Mononuclear cell (primary cell): ENCODE results near the gene BOK. TPM values are rescaled to one million over a fixed set of nuclear protein-coding genes. Genes with fewer than 3 reads are reported as not detected.

Experiments used
- H3K27me3 ChIP-seq: 2 replicates; pipeline ENCODE4 v1.6.0; 2011; ENCODE audit warnings: low read length, control low read depth; ENCODE audit not compliant: insufficient read depth
- H3K4me1 ChIP-seq: 2 replicates; pipeline ENCODE4 v1.5.1; 2011; ENCODE audit warnings: mild to moderate bottlenecking, low read length, control low read depth; ENCODE audit not compliant: insufficient read depth
- H3K4me3 ChIP-seq: 2 replicates; pipeline ENCODE4 v1.5.1; 2011; ENCODE audit warnings: mild to moderate bottlenecking, low read length, moderate library complexity
- H3K9me3 ChIP-seq: 2 replicates; pipeline ENCODE4 v1.5.1; 2011; ENCODE audit warnings: low read depth, mild to moderate bottlenecking, control low read depth, low read length
- total RNA-seq: library from RNA; depleted of rRNA; stranded (reverse); fragments of >200 nt; gene quantifications from one replicate; pipeline ENCODE4 v1.2.3, GENCODE V29; 2012

The BOK gene
- total RNA-seq, 1 donor = 0.52 TPM

DNA sequence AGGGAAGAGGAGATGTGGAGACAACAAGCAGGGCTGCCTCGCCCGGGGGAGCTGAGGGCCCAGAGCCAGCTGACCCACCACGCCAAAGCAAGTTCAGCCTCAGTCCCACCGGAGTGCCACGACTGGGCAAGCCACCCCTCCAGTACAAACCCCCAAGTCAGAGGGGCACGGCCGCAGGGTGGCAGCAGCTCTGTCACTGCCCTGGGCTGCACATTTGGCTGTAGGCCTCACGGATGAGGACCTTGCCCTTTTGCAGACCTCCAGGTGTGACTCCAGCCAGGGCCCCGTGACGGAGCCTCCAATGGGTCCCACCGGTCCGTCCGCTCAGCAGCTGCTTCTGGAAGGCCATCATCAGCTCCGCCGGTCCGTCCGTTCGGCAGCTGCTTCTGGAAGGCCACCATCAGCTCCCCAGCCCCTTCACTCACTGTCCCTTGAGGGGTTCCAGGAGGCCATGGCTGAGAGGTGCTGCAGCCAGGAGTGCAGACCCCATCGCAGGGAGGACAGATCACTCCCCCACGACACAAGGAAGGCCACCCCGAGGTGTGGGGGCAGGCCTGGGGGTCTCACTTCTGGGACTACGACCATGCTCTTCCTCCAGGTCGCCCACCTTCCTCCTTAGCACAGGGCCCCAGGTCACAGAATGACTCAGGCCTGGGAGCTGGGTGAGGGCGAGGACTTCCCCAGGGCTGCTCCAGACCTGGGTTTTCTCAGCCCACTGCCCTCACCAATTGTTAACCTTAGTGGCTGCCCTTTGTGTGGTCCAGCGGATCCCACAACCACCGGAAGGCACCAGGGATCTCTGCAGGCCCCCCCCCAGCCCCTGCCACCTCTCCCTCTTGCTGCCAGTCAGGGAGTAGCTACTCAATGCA, 25.6 kb upstream of the BOK start:
- no peak overlapping the region for H3K4me3 ChIP-seq
- no peaks in the 10 kb centered on the region for H3K27me3 ChIP-seq
- H3K4me1 ChIP-seq = no peaks in the 10 kb centered on the region
- H3K9me3 ChIP-seq = no peaks in the 10 kb centered on the region

DNA sequence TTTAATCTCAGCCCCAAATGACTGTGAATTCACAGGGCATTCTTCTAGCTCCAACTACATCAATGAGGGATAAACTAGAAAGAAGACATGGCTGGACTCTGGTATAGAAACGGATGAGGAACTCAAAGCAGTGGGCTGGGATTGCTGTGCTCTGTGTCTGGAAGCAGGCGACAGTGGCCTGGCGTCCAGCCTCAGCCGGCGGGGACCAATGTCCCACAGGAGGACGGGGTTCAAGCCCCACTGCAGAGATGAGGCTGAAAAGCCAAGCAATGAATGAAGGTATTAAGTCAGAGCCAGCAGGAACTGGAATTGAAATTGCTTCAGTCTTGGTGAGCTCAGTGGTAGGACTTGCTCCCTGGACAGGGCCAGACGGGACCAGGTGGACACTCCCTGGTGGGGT, 24.3 kb upstream of the BOK start:
- H3K4me3 ChIP-seq = no peak overlapping the region
- no peaks in the 10 kb centered on the region for H3K9me3 ChIP-seq
- H3K27me3 ChIP-seq = no peaks in the 10 kb centered on the region
- H3K4me1 ChIP-seq = no peaks in the 10 kb centered on the region

DNA sequence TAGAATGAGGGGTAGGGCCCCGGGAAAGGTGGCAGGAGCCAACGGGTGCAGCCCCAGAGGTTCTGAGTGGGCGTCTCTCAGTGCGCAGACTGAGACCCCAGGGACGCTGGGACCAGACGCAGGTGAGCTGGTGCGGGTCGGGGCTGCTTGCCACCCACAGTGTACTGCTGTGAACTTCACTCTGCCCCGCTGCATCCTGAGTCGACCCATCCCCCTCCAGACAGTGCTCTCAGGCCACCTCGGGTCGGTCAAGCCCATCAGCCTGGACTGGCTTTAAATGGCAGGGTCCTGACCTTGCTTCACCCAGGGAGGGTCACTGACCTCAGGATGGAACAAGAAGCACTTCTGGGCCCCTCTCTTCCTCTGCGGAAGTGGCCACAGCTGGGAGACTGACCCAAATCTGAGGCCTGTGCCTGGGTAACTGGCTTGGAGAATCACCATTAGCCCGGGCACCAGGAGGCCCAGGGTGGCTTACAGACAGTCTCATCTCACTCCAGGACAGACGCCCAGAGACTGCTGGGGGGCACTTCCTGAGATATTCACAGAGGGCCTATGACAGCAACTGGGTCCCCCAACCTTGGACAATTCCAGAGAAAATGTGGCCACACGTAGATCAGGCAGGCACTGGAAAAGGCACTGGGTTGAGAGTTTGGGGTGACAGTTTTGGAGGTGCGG, 23.7 kb upstream of the BOK start:
- no peaks in the 10 kb centered on the region for H3K4me1 ChIP-seq
- H3K27me3 ChIP-seq = no peaks in the 10 kb centered on the region
- H3K9me3 ChIP-seq = no peaks in the 10 kb centered on the region
- no peak overlapping the region for H3K4me3 ChIP-seq

DNA sequence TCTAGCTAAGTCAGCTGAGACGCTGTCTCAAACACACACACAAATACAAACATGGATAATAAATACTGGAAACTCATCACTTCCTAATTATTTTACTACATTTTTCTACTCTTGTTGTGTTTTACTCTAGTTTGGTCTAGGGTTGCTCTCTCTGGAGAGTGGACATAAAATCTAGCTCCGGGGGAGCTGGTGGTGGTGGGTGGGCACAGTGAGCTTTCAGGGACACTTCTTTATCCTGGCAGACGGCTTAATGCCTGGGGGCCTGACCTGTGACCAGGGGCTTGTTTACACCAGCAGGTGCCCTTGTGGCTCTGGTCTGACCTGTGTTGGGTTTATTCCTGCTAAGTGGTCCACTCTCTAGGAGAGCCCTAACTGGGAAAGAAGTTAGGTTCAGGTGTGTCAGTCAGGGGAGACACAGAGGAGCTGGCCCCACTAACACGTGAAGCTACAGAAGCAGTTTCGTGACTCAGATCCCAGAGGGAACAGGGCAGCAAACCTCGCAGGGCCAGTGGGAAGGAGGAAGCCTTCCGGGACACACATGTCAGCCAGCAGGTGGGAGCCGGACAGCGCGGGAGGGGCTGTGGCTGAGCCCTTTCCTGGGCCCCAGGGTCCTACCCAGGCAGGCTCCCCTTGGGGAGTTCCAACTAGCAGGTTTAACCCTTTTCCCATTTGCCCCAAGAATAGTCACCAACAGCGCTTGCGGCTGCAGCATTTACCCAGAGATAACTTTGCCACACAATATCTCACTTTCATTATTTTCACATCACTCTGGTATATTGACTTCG, 22.5 kb upstream of the BOK start:
- H3K4me1 ChIP-seq = peaks cover 5% of the 10 kb centered on the region
- H3K4me3 ChIP-seq = no peak overlapping the region
- peaks cover 4% of the 10 kb centered on the region for H3K27me3 ChIP-seq
- no peaks in the 10 kb centered on the region for H3K9me3 ChIP-seq

DNA sequence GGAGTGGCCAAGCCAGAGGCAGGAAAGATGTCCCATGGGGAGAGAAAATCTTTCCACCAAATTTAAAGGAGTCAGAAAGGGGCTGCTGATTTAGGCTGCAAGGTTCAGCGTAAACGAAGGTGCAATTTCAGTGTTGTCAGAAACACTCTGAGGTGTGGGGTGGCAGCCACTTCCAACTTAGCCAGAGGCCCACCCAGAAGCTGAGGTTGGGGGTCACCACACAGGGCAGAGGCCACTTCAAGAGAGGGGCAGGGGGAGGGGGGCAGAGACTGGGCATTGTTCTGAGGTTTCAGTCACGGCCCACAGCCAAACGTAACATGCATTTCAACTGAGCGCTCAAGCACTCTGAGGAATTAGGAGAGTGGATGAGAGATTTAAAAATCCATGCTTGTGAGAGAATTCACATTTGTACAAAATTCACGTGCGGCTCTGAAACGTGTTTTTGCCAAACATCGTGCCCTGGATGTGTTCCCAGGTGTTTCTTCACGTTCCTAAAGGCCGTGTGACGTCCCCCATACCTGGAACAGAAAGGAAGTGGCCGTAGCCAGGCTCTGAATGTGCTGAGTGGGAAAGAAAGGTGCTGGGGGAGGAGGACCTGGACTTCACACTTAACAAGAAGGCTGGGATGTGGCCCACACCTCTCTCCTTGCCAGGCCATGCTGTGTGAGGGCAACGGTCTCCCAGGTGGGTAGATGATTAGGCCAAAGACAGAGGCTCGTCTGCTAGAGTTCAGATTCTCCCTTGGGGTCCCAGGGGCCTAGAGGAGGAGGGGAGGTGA, 19.5 kb upstream of the BOK start:
- Histone ChIP-seq H3K9me3 (no peaks in the 10 kb centered on the region), H3K4me3 (no peak overlapping the region), H3K27me3 (peaks cover 18% of the 10 kb centered on the region)

DNA sequence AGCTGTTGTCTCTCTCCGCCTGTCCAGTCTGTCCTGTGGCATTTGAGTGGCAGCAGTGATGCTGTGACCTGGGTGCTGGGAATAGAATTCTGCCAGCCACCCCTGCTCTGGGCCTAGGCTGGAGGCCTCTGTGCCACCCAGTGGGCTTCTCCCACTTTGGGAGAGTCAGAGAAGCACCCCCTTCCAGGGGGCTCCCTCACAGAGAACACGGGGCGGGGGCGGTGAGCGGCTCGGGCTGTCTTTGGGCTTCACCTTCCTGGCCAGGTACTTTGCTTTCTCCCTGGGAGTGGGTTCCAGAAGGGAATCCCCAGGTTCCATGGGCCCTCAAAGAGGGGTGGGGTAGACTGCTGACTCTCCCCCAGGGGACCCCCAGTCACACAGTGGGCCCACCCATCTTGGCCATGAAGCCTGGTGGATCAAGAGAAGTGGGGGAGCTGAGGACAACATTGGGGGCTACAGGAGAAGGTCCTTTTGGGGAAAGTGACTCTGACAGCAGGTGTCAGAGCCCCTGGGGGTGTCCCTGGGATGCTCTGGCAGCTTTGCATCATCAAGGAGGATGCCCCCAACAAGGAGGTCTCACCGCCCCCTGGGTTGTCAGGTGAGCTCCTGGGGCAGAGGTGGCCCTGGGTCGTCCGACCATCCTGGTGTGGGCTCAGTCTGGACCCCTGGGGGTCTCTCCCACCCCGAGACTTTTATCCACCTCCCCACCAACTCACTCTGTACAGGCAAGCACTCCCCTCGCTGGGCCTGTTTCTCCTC, 18.8 kb upstream of the BOK start:
- H3K27me3 ChIP-seq = peaks cover 18% of the 10 kb centered on the region
- no peaks in the 10 kb centered on the region for H3K9me3 ChIP-seq
- peaks cover 5% of the 10 kb centered on the region for H3K4me1 ChIP-seq
- no peak overlapping the region for H3K4me3 ChIP-seq

More for the DNA sequence above, 19.5 kb upstream of the BOK start:
- peaks cover 5% of the 10 kb centered on the region for H3K4me1 ChIP-seq

DNA sequence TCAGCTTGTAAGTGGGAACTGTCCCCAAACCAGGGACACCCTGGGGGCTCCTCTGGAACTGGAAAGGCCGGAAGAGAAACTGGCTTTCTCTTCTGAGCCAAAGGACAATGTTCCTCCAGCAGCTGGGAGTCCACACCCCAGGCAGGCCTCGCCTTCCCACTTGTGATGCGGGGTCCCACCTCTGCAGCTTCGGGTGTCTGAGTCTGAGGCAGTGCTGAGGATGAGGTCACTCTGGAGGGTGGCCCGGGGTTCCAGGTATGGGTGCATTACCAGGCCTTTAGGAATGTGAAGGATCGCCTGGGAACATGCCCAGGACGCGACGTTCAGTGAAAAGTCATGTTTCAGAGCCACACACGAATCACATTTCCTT, 18.2 kb upstream of the BOK start:
- peaks cover 18% of the 10 kb centered on the region for H3K27me3 ChIP-seq
- H3K4me1 ChIP-seq = peaks cover 5% of the 10 kb centered on the region
- H3K9me3 ChIP-seq = no peaks in the 10 kb centered on the region
- no peak overlapping the region for H3K4me3 ChIP-seq

DNA sequence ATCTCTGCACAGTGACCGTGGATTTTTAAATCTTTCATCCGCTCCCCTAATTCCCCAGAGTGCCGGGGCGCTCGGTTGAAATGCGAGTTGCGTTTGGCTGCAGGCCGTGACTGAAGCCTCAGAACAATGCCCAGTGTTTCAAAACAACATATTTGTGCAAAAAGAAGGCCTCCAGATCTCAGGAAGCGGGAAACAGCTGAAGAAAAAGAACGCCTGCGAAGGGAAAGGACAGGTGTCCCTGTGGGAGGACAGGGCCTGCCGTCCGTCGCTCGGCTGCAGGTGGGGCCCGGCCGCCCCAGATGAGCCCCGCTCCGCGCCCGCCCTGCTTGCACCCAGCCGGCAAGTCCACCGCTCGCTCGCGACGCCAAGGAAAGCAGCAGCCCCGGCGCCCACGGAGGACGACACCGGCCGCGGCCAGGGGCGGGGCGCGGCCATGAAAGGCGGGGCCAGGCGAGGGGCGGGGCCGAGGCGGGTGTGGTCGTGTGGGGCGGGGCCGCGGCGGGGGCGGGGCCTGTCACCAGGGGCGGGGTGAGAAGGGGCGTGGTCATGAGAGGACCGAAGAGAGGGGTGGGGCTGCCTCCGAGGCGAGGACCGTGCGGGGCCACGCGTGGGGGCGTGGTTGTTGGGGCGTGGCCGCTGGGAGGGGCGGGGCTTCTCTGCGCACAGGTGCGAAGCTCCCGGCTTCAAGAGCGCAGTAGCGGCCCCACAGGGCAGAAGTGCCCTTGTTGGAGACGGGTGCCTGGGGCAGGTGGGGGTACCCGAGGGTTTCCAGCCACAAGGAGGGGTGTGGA, 17.6 kb upstream of the BOK start:
- Histone ChIP-seq H3K4me1 (peaks cover 5% of the 10 kb centered on the region), H3K9me3 (no peaks in the 10 kb centered on the region), H3K27me3 (peaks cover 19% of the 10 kb centered on the region), H3K4me3 (no peak overlapping the region)

DNA sequence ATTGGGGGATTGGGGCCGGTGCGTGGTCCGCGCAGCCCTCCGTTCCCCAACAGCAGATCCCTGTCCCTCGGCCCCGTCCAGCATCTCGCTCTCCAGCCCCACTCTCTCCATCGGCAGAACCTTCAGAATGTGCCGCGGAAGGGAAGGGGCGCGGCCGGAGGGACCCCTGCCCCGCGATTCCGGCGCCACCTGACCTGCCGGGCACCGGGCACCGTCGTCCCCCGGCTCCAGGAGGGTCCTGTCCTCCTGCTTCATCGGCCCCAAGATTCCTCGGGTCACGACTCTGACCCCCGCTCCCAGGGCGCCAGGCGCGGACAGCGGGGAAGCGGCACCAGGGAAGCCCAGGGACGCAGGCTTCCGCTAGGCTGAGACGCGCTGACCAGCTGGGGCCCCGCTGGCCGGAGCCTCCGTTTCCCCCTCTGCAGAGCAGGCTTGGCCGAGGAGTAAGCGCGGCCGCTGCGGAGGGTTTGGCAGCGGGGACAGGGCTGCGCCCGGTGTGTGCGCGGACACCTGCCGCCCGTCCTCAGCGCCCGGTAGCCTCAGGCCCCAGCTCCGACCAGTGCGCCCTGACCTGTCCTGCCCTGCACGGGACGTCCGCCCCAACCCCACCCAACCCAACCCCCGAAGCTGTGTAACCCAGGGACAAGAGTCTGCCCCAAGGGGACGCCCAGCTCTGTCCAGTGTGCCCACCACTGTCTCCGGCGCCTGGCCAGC, 16.8 kb upstream of the BOK start:
- Histone ChIP-seq H3K4me1 (peaks cover 5% of the 10 kb centered on the region), H3K27me3 (peaks cover 24% of the 10 kb centered on the region), H3K9me3 (no peaks in the 10 kb centered on the region), H3K4me3 (no peak overlapping the region)

DNA sequence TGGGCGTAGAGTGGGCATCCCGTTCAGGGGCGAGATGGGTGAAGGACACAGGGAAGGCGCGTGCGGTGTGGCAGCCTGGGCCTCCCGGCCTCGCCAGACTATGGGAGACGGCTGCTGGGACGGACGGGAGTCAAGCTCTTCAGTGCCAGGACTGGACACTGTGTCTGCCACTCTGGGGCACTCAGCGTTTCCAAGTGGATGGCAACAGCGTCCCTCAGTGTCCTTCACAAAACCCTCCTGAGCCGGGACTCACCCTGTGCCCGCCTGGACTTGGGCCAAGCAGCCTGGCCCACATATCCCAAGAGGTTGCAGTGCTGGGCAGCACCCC, 16.3 kb upstream of the BOK start:
- H3K27me3 ChIP-seq = peaks cover 27% of the 10 kb centered on the region
- no peaks in the 10 kb centered on the region for H3K9me3 ChIP-seq

DNA sequence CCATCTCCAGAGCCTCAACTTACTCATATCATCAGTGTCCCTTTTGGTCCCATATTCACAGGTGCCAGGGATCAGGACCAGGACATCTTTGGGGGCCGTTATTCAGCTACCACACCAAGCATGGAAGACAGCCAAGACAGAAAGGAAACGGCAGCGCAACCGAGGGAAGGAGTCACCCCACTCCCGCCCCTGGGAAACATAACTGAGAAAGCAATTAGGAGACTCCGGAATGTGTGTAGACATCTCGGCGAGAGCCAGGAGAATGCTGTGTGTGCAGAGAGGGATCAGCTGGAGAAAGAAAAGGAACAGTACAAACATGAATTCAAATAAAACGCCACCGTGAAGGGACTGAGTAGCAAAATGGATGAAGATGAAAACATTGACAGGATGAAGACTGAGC, 13.4 kb upstream of the BOK start:
- peaks cover 5% of the 10 kb centered on the region for H3K4me1 ChIP-seq
- peaks cover 28% of the 10 kb centered on the region for H3K27me3 ChIP-seq
- no peaks in the 10 kb centered on the region for H3K9me3 ChIP-seq
- no peak overlapping the region for H3K4me3 ChIP-seq

More for the DNA sequence above, 16.3 kb upstream of the BOK start:
- Histone ChIP-seq H3K4me3 (no peak overlapping the region), H3K4me1 (peaks cover 5% of the 10 kb centered on the region)

DNA sequence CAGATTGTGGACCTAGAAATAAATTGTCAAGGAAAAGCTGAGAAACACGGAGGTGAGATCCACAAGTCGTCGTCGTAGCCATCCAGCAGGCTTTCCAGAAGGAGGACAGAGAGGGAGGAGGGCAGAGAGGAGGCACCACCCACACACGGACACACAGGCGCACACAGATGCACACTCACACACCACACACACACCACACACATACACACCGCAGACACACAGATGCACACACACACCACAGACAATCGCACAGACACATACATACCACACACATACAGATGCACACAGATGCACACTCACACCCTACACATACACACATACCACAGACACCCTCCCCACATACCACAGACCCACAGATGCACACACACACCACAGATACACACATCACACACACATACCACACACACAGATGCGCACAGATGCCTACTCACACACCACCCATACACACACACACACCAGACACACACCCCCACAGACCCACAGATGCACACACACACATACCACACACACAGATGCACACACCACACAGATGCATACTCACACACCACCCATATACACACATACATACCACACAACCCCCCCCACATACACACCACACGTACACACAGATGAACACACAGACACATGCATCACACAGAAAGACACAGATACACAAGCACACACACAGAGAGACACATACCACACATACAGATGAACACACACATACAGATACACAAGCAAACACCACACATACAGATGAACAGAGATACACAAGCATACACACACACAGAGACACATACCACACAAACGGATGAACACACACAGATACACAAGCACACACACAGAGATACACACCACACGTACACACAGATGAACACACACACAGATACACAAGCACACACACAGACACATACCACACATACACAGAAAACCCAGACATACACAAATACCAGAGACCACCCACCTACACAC, 12.7 kb upstream of the BOK start:
- peaks cover 1% of the 10 kb centered on the region for H3K4me1 ChIP-seq
- H3K4me3 ChIP-seq = no peak overlapping the region
- H3K27me3 ChIP-seq = peaks cover 24% of the 10 kb centered on the region
- H3K9me3 ChIP-seq = no peaks in the 10 kb centered on the region
